ENCODE results near the gene CIAPIN1. TPM values are rescaled to one million over a fixed set of nuclear protein-coding genes. Genes with fewer than 3 reads are reported as not detected.

The CIAPIN1 gene
- total RNA-seq, 1 experiment from 2014 or later = 68.5 TPM

GRCh38 chr16:57445510-57445909, 1.7 kb downstream of the CIAPIN1 start:
- POLR2A ChIA-PET = interaction anchor here (0.7 kb wide), 1 partner anchor 26 kb away, joined by 4 read pairs; no protein-coding TSS in a partner anchor
- RAD21 ChIA-PET (ENCODE audit: low non-redundant PET in 1 of 2, low total read pairs in 2 of 2, uncharacterized antibody in 2 of 2, unreplicated experiment in 2 of 2) = no interaction called here
- Histone ChIP-seq H3K36me3 (ENCODE audit: control insufficient read depth in 1 of 2, insufficient read depth in 2 of 2, low read length in 2 of 2) (peaks cover 0 to 14% of the 10 kb centered on the region in 2 experiments; a peak in 3 of 4 replicates), H3K9me3 (ENCODE audit: control insufficient read depth in 1 of 2, insufficient read depth in 1 of 2, low read depth in 1 of 2, low read length in 2 of 2) (no peaks in the 10 kb centered on the region), H3K4me2 (ENCODE audit: low read length) (no peak overlapping the region), H3K4me1 (ENCODE audit: control insufficient read depth in 1 of 2, insufficient read depth in 2 of 2, low read length in 2 of 2) (peaks cover 10 to 19% of the 10 kb centered on the region in 2 experiments), H3K79me2 (ENCODE audit: insufficient read depth, low read length) (peaks cover 86% of the 10 kb centered on the region), H4K20me1 (ENCODE audit: insufficient read depth) (no peaks in the 10 kb centered on the region), H3K9me2 (ENCODE audit: insufficient read depth) (no peaks in the 10 kb centered on the region), H2AFZ (ENCODE audit: low read depth, low read length, poor library complexity, severe bottlenecking) (no peak overlapping the region), H3K9ac (ENCODE audit: low read length) (no peak overlapping the region), H3K27ac (ENCODE audit: low read depth, low read length) (no peak overlapping the region), H3K4me3 (replicated peaks in 1 of 2; ENCODE audit: low read depth in 1 of 2, low read length in 2 of 2) (no peak overlapping the region), H3K27me3 (ENCODE audit: insufficient read depth, low read length) (no peaks in the 10 kb centered on the region)
- CTCF ChIA-PET = no interaction called here
- no peak for ATAC-seq
- DNase-seq (ENCODE audit: low read depth, low spot score) = no peak
- no TSS peak for BruUV-seq (replicated peaks)
- no peak for TF ChIP-seq MAX (IDR thresholded peaks at IDR 0.05)
- TF ChIP-seq EZH2 (IDR thresholded peaks at IDR 0.05) = no peak
- TF ChIP-seq YY1 (IDR thresholded peaks at IDR 0.05; ENCODE audit: extremely low read depth, insufficient replicate concordance, low read depth, low read length) = no peak
- no peak for TF ChIP-seq SIN3A (IDR thresholded peaks at IDR 0.05; ENCODE audit: low read depth)
- TF ChIP-seq REST (IDR thresholded peaks at IDR 0.05; ENCODE audit: low read depth) = no peak
- no peak for TF ChIP-seq RAD21 (IDR thresholded peaks at IDR 0.05; ENCODE audit: low read depth)
- TF ChIP-seq ELF1 (IDR thresholded peaks at IDR 0.05; ENCODE audit: borderline replicate concordance, low read depth) = no peak
- no peak for TF ChIP-seq FOSL1 (IDR thresholded peaks at IDR 0.05; ENCODE audit: low read depth)
- TF ChIP-seq SP1 (IDR thresholded peaks at IDR 0.05; ENCODE audit: low read depth) = no peak
- no peak for TF ChIP-seq POLR2AphosphoS5 (IDR thresholded peaks at IDR 0.05; ENCODE audit: low read depth, low read length)
- TF ChIP-seq EZH2phosphoT487 (IDR thresholded peaks at IDR 0.05; ENCODE audit: borderline replicate concordance) = no peak
- TF ChIP-seq POLR2A (IDR thresholded peaks at IDR 0.05; ENCODE audit: borderline replicate concordance, extremely low read depth, insufficient read depth, insufficient read length) = no peak
- no peak for TF ChIP-seq TCF7L2 (IDR thresholded peaks at IDR 0.05; ENCODE audit: borderline replicate concordance, extremely low read depth, insufficient read depth, insufficient read length)
- TF ChIP-seq CEBPB (IDR thresholded peaks at IDR 0.05; ENCODE audit: low read depth) = no peak
- no peak for TF ChIP-seq ZBTB33 (IDR thresholded peaks at IDR 0.05; ENCODE audit: extremely low read depth, insufficient replicate concordance, low read length)
- no peak for TF ChIP-seq JUND (IDR thresholded peaks at IDR 0.05)
- TF ChIP-seq CBX3 (IDR thresholded peaks at IDR 0.05; ENCODE audit: low read depth) = no peak
- no peak for TF ChIP-seq EGR1 (IDR thresholded peaks at IDR 0.05; ENCODE audit: low read depth)
- no peak for TF ChIP-seq SRF (IDR thresholded peaks at IDR 0.05; ENCODE audit: low read depth)
- intact Hi-C loops (cut with micrococcal nuclease) = no loop called here
